ENCODE measurements around the gene MAML1.

Gene MAML1

GRCh38 chr5:179812135-179812825 is 79.7 kb downstream of the MAML1 start:
- DNase-seq, result no peak

- no peak for DNase-seq
Observed at GRCh38 chr5:179812997-179813607, 80.5 kb downstream of the MAML1 start.

GRCh38 chr5:179814090-179814489 is 81.5 kb downstream of the MAML1 start:
- DNase-seq, result no peak

GRCh38 chr5:179815491-179816249 is 83.0 kb downstream of the MAML1 start:
- DNase-seq, result no peak

GRCh38 chr5:179816401-179816795 is 83.8 kb downstream of the MAML1 start:
- no peak for DNase-seq

GRCh38 chr5:179816796-179817469 is 84.3 kb downstream of the MAML1 start:
- DNase-seq, result no peak

GRCh38 chr5:179817470-179817840 is 84.8 kb downstream of the MAML1 start:
- no peak for DNase-seq

- DNase-seq, result no peak
Observed at GRCh38 chr5:179817890-179818745, 85.5 kb downstream of the MAML1 start.

GRCh38 chr5:179818746-179819295 is 86.2 kb downstream of the MAML1 start:
- peak; percentile 93 to 95 for DNase-seq

GRCh38 chr5:179819296-179820126 is 86.9 kb downstream of the MAML1 start:
- DNase-seq, result peak; percentile 49 to 55

- no peak for DNase-seq
Observed at GRCh38 chr5:179820127-179820482, 87.5 kb downstream of the MAML1 start.

- peak; percentile 84 to 86 for DNase-seq
Observed at GRCh38 chr5:179820483-179821297, 88.1 kb downstream of the MAML1 start, which contains the start of gene SQSTM1. SQSTM1 (plus strand) TSS chr5:179820905; CDS start chr5:179820937, 32 bp downstream.

GRCh38 chr5:179821298-179822058 is 88.9 kb downstream of the MAML1 start:
- DNase-seq, result peak; percentile 91 to 93

- no peak for DNase-seq
Observed at GRCh38 chr5:179822059-179822432, 89.4 kb downstream of the MAML1 start.

GRCh38 chr5:179822444-179822990 is 89.9 kb downstream of the MAML1 start:
- no peak for DNase-seq

- no peak for DNase-seq
Observed at GRCh38 chr5:179823937-179824744, 91.5 kb downstream of the MAML1 start.

- no peak for DNase-seq
Observed at GRCh38 chr5:179824745-179825112, 92.1 kb downstream of the MAML1 start.

GRCh38 chr5:179825655-179826182 is 93.1 kb downstream of the MAML1 start:
- DNase-seq, result peak in 1 of 2 donors; percentile 5
